Stomach (tissue), 4 donors: ENCODE measurements around the gene IQGAP2.

Source experiments
- EP300 ChIP-seq: sonication (generic); formaldehyde crosslinking; IDR thresholded peaks from one replicate; pipeline ENCODE4 v1.6.1; 2017; ENCODE audit warnings: antibody characterized with exemption
- POLR2A ChIP-seq, 4 donors: fragments of 450-650 bp; IDR thresholded peaks; one replicate each; pipeline ENCODE4 v1.6.1; 2016; ENCODE audit warnings: antibody characterized with exemption in 4 of 4, control low read depth in 2 of 4, mild to moderate bottlenecking in 1 of 4, moderate library complexity in 1 of 4
- POLR2AphosphoS5 ChIP-seq, 3 donors: sonication (generic); formaldehyde crosslinking; IDR thresholded peaks; one replicate each; pipeline ENCODE4 v1.6.1; 2016; ENCODE audit warnings: antibody characterized with exemption in 3 of 3
- TF ChIP-seq, protein P1 (sequence below), 7 experiments: fragments of 450-650 bp in 4 of 7; fragments of 200-600 bp in 3 of 7; sonication (generic) in 3 of 7; IDR thresholded peaks; one replicate each; pipeline ENCODE4 v1.5.1; 2016 to 2019; ENCODE audit warnings: antibody characterized with exemption in 7 of 7, control low read depth in 2 of 7, mild to moderate bottlenecking in 1 of 7

DNA sequence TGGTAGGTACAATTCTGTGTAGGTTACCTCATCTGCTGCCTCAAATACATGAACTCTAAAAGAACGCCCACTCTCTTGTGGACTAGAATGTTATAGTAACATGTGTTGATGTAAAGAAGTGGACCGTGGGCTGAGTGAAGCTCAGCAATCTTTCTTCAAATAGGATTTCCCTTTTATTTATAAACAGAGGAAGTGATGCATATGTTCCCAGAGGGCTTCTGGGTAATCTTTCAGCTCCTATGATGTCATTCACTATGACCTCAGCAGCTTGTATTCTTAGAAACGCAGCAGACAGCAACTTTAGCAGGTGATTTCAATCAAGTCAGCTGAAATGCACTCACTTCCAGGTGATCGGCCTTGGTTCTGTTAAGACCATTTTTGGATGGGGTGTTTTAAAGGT lies 205.7 kb downstream of the IQGAP2 start:
- TF ChIP-seq, protein P1, sequence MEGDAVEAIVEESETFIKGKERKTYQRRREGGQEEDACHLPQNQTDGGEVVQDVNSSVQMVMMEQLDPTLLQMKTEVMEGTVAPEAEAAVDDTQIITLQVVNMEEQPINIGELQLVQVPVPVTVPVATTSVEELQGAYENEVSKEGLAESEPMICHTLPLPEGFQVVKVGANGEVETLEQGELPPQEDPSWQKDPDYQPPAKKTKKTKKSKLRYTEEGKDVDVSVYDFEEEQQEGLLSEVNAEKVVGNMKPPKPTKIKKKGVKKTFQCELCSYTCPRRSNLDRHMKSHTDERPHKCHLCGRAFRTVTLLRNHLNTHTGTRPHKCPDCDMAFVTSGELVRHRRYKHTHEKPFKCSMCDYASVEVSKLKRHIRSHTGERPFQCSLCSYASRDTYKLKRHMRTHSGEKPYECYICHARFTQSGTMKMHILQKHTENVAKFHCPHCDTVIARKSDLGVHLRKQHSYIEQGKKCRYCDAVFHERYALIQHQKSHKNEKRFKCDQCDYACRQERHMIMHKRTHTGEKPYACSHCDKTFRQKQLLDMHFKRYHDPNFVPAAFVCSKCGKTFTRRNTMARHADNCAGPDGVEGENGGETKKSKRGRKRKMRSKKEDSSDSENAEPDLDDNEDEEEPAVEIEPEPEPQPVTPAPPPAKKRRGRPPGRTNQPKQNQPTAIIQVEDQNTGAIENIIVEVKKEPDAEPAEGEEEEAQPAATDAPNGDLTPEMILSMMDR (IDR thresholded peaks at IDR 0.05), result no peak
- no peak for TF ChIP-seq POLR2A (IDR thresholded peaks at IDR 0.05)
- no peak for TF ChIP-seq EP300
- TF ChIP-seq POLR2AphosphoS5 (IDR thresholded peaks at IDR 0.05), result no peak
